DOHH2 (cell line): ENCODE data around the gene EEF1E1.

Experiments
- CTCF ChIP-seq: fragments of 200-600 bp; sonication (generic); IDR thresholded peaks from one replicate; pipeline ENCODE4 v1.5.1; 2014; ENCODE audit warnings: antibody characterized with exemption, mild to moderate bottlenecking, low read depth, low read length; ENCODE audit not compliant: poor library complexity, severe bottlenecking
- EZH2phosphoT487 ChIP-seq: fragments of 200-600 bp; sonication (generic); IDR thresholded peaks from 2 replicates; pipeline ENCODE4 v1.6.1; 2017; ENCODE audit warnings: borderline replicate concordance, mild to moderate bottlenecking, antibody characterized with exemption, low read length, moderate library complexity, mixed read lengths

GRCh38 chr6:8043221-8043620, 59.1 kb downstream of the EEF1E1 start:
- TF ChIP-seq CTCF (no peak), EZH2phosphoT487 (no peak)
